GM23338 (cell line): ENCODE data around the gene PDSS2. TPM values are rescaled to one million over a fixed set of nuclear protein-coding genes. Genes with fewer than 3 reads are reported as not detected.

ENCODE experiments used
- ATAC-seq: fragments of 200-7000 bp; cut with Tn5 transposase; 3 replicates; pipeline ENCODE4 v1.9.1; 2020
- DNase-seq: peaks from one replicate; pipeline ENCODE4 v3.0.0-alpha.2; 2015; ENCODE audit warnings: low spot score
- H2AFZ ChIP-seq: fragments of 200-600 bp; sonication (generic); 2 replicates; pipeline ENCODE4 v1.8.0; 2016; ENCODE audit warnings: antibody characterized with exemption, mild to moderate bottlenecking, moderate library complexity
- H3F3A ChIP-seq: fragments of 200-600 bp; sonication (generic); replicated peaks from 2 replicates; pipeline ENCODE4 v1.8.0; 2017; ENCODE audit warnings: antibody characterized with exemption, mixed run types, low read depth
- H3K27ac ChIP-seq: fragments of 200-600 bp; sonication (generic); 2 replicates; pipeline ENCODE4 v1.6.1; 2016; ENCODE audit warnings: low read depth
- H3K27me3 ChIP-seq: fragments of 200-600 bp; sonication (generic); 2 replicates; pipeline ENCODE4 v1.8.0; 2016; ENCODE audit warnings: mild to moderate bottlenecking, mixed run types, moderate library complexity; ENCODE audit not compliant: insufficient read depth
- H3K36me3 ChIP-seq: fragments of 200-600 bp; sonication (generic); 2 replicates; pipeline ENCODE4 v1.8.0; 2016; ENCODE audit warnings: mild to moderate bottlenecking; ENCODE audit not compliant: insufficient read depth
- H3K4me1 ChIP-seq: fragments of 200-600 bp; sonication (generic); 2 replicates; pipeline ENCODE4 v1.8.0; 2016; ENCODE audit warnings: mild to moderate bottlenecking, moderate library complexity; ENCODE audit not compliant: insufficient read depth
- H3K4me2 ChIP-seq: fragments of 200-600 bp; sonication (generic); 2 replicates; pipeline ENCODE4 v1.7.1; 2017; ENCODE audit warnings: mixed run types
- H3K4me3 ChIP-seq: fragments of 200-600 bp; sonication (generic); 2 replicates; pipeline ENCODE4 v1.6.1; 2016; ENCODE audit warnings: mixed run types
- H3K79me2 ChIP-seq: fragments of 200-600 bp; sonication (generic); replicated peaks from 2 replicates; pipeline ENCODE4 v1.8.0; 2017; ENCODE audit warnings: mild to moderate bottlenecking; ENCODE audit not compliant: insufficient read depth
- H3K9me2 ChIP-seq: fragments of 200-600 bp; sonication (generic); 2 replicates; pipeline ENCODE4 v1.8.0; 2017; ENCODE audit not compliant: insufficient read depth
- H4K20me1 ChIP-seq: fragments of 200-600 bp; sonication (generic); replicated peaks from 2 replicates; pipeline ENCODE4 v1.8.0; 2017; ENCODE audit warnings: mild to moderate bottlenecking; ENCODE audit not compliant: insufficient read depth
- H3K27ac Mint-ChIP-seq: 2 replicates; pipeline ENCODE4 v1.8.0; 2020; ENCODE audit warnings: inconsistent platforms, mild to moderate bottlenecking, moderate library complexity, mixed read lengths
- H3K27me3 Mint-ChIP-seq: 3 replicates; pipeline ENCODE4 v1.8.0; 2022; ENCODE audit warnings: low read depth, mild to moderate bottlenecking, moderate library complexity, mixed read lengths, inconsistent platforms; ENCODE audit not compliant: insufficient read depth, poor library complexity
- H3K36me3 Mint-ChIP-seq: 3 replicates; pipeline ENCODE4 v1.8.0; 2021; ENCODE audit warnings: low read depth, mild to moderate bottlenecking, inconsistent platforms, moderate library complexity, mixed read lengths
- H3K4me1 Mint-ChIP-seq: 3 replicates; pipeline ENCODE4 v1.8.0; 2020; ENCODE audit warnings: mild to moderate bottlenecking, inconsistent platforms, mixed read lengths
- H3K4me3 Mint-ChIP-seq: 3 replicates; pipeline ENCODE4 v1.8.0; 2021; ENCODE audit warnings: moderate library complexity, mild to moderate bottlenecking, inconsistent platforms, mixed read lengths
- H3K9me3 Mint-ChIP-seq: 3 replicates; pipeline ENCODE4 v1.8.0; 2020; ENCODE audit warnings: moderate library complexity, mild to moderate bottlenecking, inconsistent platforms, mixed read lengths
- CREB1 ChIP-seq: fragments of 250-450 bp; sonication (Bioruptor Pico); IDR thresholded peaks from 2 replicates; pipeline ENCODE4 v1.5.0; 2020; ENCODE audit warnings: low read depth, mild to moderate bottlenecking, moderate library complexity
- CTCF ChIP-seq, 2 experiments: fragments of 200-600 bp in 1 of 2; sonication (generic) in 1 of 2; conservative IDR thresholded peaks; 2 replicates each; pipeline versions ENCODE4 v1.5.1 to v1.6.1; 2016 to 2017; ENCODE audit warnings: antibody characterized with exemption in 2 of 2, low read depth in 2 of 2, mild to moderate bottlenecking in 2 of 2, moderate library complexity in 1 of 2
- ETS1 ChIP-seq: IDR thresholded peaks from 2 replicates; pipeline ENCODE4 v1.6.1; 2016; ENCODE audit warnings: antibody characterized with exemption
- EZH2 ChIP-seq: fragments of 200-600 bp; sonication (generic); IDR thresholded peaks from one replicate; pipeline ENCODE4 v1.8.0; 2017; ENCODE audit warnings: antibody characterized with exemption, mild to moderate bottlenecking, low read depth; ENCODE audit not compliant: unreplicated experiment
- EZH2phosphoT487 ChIP-seq: fragments of 200-600 bp; sonication (generic); IDR thresholded peaks from one replicate; pipeline ENCODE4 v1.8.1; 2018; ENCODE audit warnings: antibody characterized with exemption; ENCODE audit not compliant: unreplicated experiment
- JUNB ChIP-seq: IDR thresholded peaks from one replicate; pipeline ENCODE4 v1.6.1; 2016; ENCODE audit warnings: antibody characterized with exemption; ENCODE audit not compliant: unreplicated experiment
- NANOG ChIP-seq: IDR thresholded peaks from 2 replicates; pipeline ENCODE4 v1.6.1; 2016; ENCODE audit warnings: antibody characterized with exemption, borderline replicate concordance
- POLR2AphosphoS5 ChIP-seq: IDR thresholded peaks from 2 replicates; pipeline ENCODE4 v1.6.1; 2016; ENCODE audit warnings: antibody characterized with exemption, low read depth
- REST ChIP-seq: IDR thresholded peaks from one replicate; pipeline ENCODE4 v1.6.1; 2018; ENCODE audit warnings: antibody characterized with exemption; ENCODE audit not compliant: unreplicated experiment
- STAT1 ChIP-seq: IDR thresholded peaks from one replicate; pipeline ENCODE4 v1.6.1; 2016; ENCODE audit warnings: antibody characterized with exemption; ENCODE audit not compliant: unreplicated experiment
- ZNF114 ChIP-seq: fragments of 250-450 bp; sonication (Bioruptor Pico); IDR thresholded peaks from 2 replicates; pipeline ENCODE4 v1.5.0; 2020; ENCODE audit warnings: mild to moderate bottlenecking, moderate library complexity
- ZNF331 ChIP-seq: fragments of 250-450 bp; sonication (Bioruptor Pico); IDR thresholded peaks from 2 replicates; pipeline ENCODE4 v1.5.0; 2020; ENCODE audit warnings: low read depth, mild to moderate bottlenecking, moderate library complexity
- ZNF462 ChIP-seq: fragments of 250-450 bp; sonication (Bioruptor Pico); IDR thresholded peaks from 2 replicates; pipeline ENCODE4 v1.5.0; 2020; ENCODE audit warnings: mild to moderate bottlenecking, moderate library complexity
- polyA plus RNA-seq: library from polyadenylated mRNA; unstranded; fragments of >200 nt; fragmentation: Nextera tagmentation; extraction: Ambion mirVana; gene quantifications from 2 replicates; pipeline ENCODE4 v1.2.1, GENCODE V29; 2016
- total RNA-seq: library from RNA; depleted of rRNA; stranded (reverse); fragments of >200 nt; shearing (Covaris generic); gene quantifications from 2 replicates; pipeline ENCODE4 v1.2.3, GENCODE V29; 2014

The PDSS2 gene
- total and polyA plus RNA-seq, 2 experiments from 2014 or later, result 7.3 to 16.7 TPM

GRCh38 chr6:107161521-107161920 lies 297.8 kb downstream of the PDSS2 start:
- H3K4me1 ChIP-seq, result no peaks in the 10 kb centered on the region
- H3K4me3 ChIP-seq, result no peak overlapping the region
- H3K4me2 ChIP-seq, result no peak overlapping the region
- no peaks in the 10 kb centered on the region for H3K9me2 ChIP-seq
- no peak overlapping the region for H3K27ac Mint-ChIP-seq
- H3K4me3 Mint-ChIP-seq, result no peak overlapping the region
- no peaks in the 10 kb centered on the region for H3K36me3 Mint-ChIP-seq
- H3K79me2 ChIP-seq, result no peaks in the 10 kb centered on the region
- H3K9me3 Mint-ChIP-seq, result no peaks in the 10 kb centered on the region
- 0 out of 2 replicates have a peak, but pooled peaks cover 5% of the 10 kb centered on the region for H3F3A ChIP-seq
- no peaks in the 10 kb centered on the region for H3K27me3 ChIP-seq
- no peaks in the 10 kb centered on the region for H3K36me3 ChIP-seq
- peaks cover 8% of the 10 kb centered on the region for H3K4me1 Mint-ChIP-seq
- peak overlapping the region; percentile 66; the same call in 1 of the 2 replicates for H3K27ac ChIP-seq
- H2AFZ ChIP-seq, result no peak overlapping the region
- DNase-seq (no peak), ATAC-seq (no peak)
- no peak for TF ChIP-seq ETS1
- TF ChIP-seq REST, result no peak
- TF ChIP-seq ZNF331 (CRISPR knock-in tag), result no peak
- TF ChIP-seq EZH2phosphoT487, result no peak
- no peak for TF ChIP-seq POLR2AphosphoS5
- no peak for TF ChIP-seq EZH2
- no peak for TF ChIP-seq STAT1
- no peak for TF ChIP-seq ZNF114
- TF ChIP-seq ZNF462 (CRISPR knock-in tag), result no peak
- TF ChIP-seq JUNB, result no peak
- no peak for TF ChIP-seq CREB1 (CRISPR knock-in tag)
- TF ChIP-seq CTCF (conservative IDR thresholded peaks at IDR 0.05; ENCODE audit: low read depth in 2 of 2), result no peak
- no peak for TF ChIP-seq NANOG
- H3K27me3 Mint-ChIP-seq, result peaks cover 8% of the 10 kb centered on the region
- no peaks in the 10 kb centered on the region for H4K20me1 ChIP-seq
